ENCODE measurements around the gene SHQ1.

SHQ1 gene

DNA sequence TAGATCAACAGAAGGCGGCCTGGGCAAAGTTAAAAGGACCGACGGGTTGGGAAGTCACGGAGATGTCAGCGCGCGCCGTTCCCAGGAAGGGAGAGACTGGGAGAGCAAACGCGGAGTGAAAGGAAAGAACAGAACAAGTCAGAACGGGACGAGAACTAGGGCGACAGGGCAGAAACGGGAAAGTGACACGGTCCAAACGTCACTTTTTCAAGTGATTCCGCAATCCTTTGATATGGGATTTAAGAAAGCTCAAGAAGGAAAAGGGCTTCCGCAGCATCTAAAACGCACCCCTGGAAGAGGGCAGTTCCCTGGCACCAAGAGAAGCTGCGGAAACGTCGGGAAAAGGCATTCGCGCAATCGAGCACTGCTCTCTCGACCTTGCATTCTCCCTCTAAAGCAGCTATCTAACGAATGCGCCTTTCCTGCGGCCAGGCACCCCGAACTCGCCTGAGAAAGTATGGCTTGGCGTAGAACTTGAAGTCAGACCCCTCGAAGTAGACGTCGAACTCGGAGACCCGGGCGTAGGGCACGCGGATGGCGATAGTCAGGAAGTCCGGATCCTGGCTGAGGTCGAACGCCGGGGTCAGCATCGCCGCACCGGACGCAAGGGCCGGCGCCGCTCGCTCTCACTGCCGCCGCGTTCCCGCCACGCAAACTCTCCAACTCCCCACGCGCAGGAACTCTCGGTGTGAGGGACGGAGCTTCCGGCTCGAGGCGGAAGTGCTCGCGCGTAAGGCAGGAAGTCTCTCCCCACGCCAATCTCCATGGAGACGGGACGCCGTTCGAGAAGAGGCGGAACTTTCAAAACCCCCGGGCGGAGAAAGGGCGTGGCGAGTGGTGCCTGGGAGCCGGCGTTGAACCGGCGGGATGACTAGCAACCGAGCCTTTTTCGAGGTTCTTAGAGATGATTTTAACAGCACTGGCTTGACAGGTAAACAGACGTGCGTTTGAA lies at the start of gene SHQ1:
SHQ1 (minus strand) TSS at position 695 of the 952 bp plus-strand sequence; CDS start at position 590, 105 bp downstream.
- peak; percentile 96 for DNase-seq

GRCh38 chr3:72897758-72898007 lies 49.4 kb upstream of the SHQ1 start:
- no peak for DNase-seq

DNA sequence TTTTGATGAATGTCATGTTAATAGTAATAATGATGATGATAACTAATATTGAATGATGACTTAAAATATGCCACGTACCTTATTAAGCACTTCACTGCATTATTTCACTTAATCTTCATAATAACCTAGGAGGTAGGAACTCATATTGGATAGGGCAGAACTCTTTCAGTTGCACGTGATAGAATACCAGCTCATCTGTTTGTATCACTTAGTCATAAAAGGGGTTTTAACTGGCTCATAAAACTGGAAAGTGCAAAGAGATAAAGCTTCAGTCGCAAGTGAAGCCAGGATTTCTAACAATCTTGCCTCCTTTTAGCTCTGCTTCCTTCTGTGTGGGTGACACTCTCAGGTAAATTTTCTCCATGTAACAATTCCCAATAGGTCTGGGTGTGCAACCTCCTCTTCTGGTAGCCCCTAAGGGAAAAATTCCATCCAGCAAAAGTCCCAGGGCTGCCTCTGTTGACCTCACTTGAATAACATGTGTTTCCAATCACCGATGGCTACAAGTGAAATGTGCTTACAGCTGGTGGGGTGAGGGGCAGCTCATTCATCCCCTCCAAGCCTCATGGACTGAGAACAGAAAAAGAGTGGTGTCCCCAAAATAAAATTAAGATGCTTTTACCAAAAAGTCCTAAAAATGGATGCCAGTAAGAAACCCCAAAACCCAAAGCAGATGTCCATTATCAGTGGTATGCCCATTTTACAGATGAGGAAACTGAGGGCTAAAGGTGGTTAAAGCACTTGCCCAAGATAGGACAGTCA lies 48.9 kb upstream of the SHQ1 start:
- no peak for DNase-seq

- no peak for DNase-seq
Observed at GRCh38 chr3:72894976-72895552, 46.8 kb upstream of the SHQ1 start.

GRCh38 chr3:72892870-72893269 lies 44.6 kb upstream of the SHQ1 start:
- DNase-seq = no peak

DNA sequence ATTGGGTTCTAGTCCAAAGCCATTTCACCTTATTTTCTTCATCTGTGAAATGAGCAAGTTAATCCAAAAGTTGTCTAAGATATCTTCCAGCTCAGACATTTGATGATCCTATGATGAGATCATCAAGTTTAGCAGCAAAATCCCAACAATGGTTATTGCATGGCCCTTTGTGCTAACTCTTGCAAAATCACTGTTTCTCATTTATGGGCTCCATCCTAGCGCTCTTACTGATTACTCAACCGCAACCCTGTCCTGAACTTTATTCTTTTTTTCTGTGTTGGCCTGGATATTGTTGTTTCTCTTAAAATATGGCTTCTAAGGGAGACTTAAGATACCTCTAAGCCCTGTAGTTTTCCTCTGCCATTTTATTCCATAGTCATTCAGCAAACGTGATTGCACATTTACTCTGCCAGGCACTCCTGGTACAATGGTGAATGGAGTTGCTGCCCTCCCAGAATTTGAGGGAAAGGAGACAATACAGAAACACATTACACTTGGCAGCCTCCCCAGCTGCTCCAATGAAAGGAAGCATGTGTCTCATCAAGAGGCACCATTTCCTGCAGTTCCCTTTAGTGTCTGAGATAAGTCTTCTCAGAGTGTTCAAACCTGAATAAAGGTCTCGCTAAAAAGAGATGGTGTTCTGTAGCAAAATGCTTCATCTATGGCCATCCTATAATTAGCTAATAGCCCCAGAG lies 44.0 kb upstream of the SHQ1 start:
- no peak for DNase-seq

DNA sequence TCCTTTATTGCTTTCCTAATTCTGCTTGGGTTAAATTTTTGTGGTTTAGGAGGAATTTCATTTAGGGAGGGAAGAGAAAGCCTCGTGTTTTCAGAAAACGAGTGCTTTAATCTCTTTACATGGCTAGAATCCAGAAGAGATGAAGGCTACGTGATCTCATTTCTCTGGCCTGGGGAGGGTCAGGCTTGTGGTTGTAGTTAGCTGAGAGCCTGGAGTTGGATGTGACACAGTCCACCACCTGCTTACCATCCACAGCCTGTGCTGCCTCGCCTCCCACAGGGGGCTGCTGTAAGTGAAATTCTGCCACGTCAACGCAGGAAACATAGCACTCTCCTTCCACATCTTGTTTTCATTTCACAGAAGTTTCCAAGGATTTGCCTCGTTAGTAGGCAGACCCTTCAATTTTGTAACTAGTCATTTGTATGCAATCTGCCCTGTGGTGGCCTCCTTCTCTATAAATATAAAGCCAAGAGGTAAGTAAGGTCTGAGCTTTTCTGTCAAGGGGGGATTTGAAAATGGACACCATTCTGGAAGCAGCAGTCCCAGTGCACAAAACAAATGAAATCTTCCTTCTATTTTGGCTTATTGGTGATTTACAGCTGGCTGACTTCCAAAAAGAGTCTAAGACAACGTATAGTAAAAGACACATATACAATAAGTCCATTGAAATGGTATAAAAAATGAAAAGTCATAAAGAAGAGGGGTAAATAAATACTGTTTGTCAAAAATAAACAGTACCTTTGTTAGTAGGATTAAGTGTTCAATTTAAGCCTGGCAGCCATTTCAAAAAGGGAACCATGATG lies 43.0 kb upstream of the SHQ1 start:
- no peak for DNase-seq

- no peak for DNase-seq
Observed at GRCh38 chr3:72890166-72890925, 42.1 kb upstream of the SHQ1 start.

- DNase-seq = no peak
Observed at GRCh38 chr3:72889310-72890165, 41.3 kb upstream of the SHQ1 start.

- no peak for DNase-seq
Observed at GRCh38 chr3:72888546-72889309, 40.5 kb upstream of the SHQ1 start.

- peak; percentile 64 for DNase-seq
Observed at GRCh38 chr3:72887705-72888545, 39.7 kb upstream of the SHQ1 start, which contains the start of gene GXYLT2. TSS of gene GXYLT2 (plus strand) at chr3:72888046. CDS start at chr3:72888234, 188 bp downstream.

GRCh38 chr3:72887343-72887704 lies 39.1 kb upstream of the SHQ1 start:
- DNase-seq = no peak

- DNase-seq = no peak
Observed at GRCh38 chr3:72872183-72872582, 23.9 kb upstream of the SHQ1 start.

DNA sequence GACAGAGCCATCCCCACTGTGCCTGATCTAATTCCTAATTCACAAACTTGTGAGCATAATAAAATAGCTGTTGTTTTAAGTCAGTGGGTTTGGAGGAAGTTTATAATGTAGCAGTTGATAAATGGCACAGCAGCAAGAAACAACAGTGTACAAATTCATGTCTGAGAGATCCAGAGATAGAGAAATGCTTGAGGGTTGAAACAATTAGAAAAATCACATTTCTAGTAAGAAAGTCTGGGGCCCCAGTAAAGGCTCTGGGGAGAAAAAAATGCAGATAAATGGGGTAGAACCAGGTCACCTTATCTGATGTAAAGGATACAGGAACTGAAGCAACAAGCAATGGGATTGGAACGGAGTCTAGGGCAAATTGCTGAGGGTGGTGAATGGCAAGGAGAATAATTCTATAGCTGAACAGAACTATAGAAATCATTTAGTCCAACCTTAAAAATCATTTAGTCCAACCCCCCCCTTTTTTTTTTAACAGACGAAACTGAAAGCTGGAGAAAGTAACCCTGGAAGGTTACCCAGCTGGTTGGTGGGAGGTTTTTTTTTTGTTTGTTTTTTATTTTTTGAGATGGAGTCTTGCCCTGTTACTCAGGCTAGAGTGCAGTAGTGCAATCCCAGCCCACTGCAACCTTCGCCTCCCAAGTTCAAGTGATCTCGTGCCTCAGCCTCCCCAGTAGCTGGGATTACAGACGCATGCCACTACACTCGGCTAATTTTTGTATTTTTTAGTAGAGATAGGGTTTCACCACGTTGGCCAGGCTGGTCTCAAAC lies 14.3 kb upstream of the SHQ1 start:
- no peak for DNase-seq

- no peak for DNase-seq
Observed at GRCh38 chr3:72860846-72861245, 12.6 kb upstream of the SHQ1 start.

- no peak for DNase-seq
Observed at GRCh38 chr3:72860053-72860452, 11.8 kb upstream of the SHQ1 start.

DNA sequence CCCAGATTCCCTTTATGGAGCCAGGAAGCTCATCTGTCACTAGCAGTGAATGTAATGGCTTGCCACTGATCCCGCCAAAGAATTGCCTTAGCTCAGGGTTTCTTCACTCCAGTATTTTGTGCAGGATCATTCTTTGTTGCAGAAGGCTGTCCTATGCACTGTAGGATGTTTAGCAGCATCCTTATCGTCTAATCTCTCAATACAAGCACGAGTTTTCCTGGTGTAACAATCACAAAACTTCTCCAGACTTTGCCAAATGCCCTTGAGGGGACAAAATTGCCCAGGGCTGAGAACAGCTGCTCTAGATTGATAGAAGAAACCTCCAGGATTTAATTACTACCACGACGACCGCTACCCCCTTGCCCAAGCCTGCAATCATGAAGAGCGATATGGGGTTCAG lies 6.8 kb upstream of the SHQ1 start:
- no peak for DNase-seq

DNA sequence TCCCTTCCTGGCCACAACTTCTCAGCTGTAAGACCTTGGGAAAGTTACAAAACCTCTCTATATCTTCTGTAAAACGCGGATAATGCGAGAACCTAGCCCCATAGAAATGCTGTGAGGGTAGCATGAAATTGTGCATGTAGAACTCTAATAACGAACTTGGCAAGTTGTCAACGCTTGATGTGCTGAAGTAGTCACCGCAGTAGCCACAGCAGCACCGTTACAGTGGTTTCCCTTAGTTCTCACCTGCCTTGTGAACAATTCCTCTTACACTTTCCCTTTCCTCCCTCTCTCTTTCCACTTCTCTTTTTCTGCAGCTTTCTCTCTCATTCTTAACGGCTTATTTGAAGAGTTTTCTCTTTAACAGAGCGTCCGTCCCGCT lies 447 bp upstream of the SHQ1 start:
- DNase-seq = no peak

Measured in activated CD8-positive, alpha-beta memory T cell treated with anti-CD3 and anti-CD28 coated beads for 24 hours (primary cell).